HG03565 (cell line): Measurements from ENCODE around the gene MED25.

Experiments
- ATAC-seq: cut with Tn5 transposase; IDR thresholded peaks from one replicate; pipeline ENCODE4 v1.9.1; 2021; ENCODE audit warnings: mild to moderate bottlenecking, moderate library complexity; ENCODE audit not compliant: unreplicated experiment

The MED25 gene

DNA sequence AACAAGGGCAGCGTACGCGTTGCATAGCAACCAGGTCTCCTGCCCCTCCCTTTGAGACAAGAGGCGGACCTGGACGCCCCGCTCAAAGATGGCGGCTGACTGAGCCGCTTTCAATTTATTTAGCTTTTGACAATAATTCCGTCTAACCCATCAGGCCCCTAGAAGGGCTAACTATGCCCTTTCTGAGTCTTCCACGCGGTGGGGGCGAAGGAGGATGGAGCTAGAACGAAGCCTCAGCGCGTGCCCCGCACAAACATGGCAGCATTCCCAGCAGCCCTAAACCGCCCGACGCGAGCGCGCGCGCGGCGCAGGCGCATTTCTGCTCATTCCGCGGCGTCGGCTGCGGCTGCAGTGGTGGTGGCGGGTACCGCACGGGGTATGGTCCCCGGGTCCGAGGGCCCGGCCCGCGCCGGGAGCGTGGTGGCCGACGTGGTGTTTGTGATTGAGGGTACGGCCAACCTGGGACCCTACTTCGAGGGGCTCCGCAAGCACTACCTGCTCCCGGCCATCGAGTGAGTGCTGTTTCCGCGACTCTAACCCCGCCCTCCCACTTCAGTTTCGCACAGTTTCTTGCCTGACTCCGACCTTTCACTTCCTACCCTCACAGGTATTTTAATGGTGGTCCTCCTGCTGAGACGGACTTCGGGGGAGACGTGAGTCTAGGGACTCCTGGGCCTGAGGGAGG is at the start of gene MED25:
TSS of gene MED25 (plus strand) at position 326 of the 685 bp plus-strand sequence. CDS start at position 379, 53 bp downstream.
- peak; percentile 65 for ATAC-seq

DNA sequence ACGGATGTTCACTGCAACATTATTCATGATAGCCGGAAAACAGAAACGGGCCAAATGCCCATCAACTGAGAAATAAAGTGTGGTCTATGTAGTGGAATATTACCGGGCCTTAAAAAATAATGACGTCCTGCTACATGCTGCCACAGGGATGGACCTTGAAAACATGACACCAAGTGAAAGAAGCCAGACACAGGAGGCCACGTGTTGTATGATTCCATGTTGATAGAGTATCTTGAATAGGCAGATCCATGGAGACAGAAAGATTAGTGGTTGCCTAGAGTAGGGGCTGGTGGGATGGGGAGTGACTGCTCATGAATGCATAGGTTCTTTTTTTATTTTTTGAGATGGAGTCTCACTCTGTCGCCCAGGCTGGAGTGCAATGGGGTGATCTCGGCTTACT is 47.6 kb upstream of the MED25 start:
- no peak for ATAC-seq

GRCh38 chr19:49771674-49772139 is 46.4 kb upstream of the MED25 start:
- no peak for ATAC-seq

DNA sequence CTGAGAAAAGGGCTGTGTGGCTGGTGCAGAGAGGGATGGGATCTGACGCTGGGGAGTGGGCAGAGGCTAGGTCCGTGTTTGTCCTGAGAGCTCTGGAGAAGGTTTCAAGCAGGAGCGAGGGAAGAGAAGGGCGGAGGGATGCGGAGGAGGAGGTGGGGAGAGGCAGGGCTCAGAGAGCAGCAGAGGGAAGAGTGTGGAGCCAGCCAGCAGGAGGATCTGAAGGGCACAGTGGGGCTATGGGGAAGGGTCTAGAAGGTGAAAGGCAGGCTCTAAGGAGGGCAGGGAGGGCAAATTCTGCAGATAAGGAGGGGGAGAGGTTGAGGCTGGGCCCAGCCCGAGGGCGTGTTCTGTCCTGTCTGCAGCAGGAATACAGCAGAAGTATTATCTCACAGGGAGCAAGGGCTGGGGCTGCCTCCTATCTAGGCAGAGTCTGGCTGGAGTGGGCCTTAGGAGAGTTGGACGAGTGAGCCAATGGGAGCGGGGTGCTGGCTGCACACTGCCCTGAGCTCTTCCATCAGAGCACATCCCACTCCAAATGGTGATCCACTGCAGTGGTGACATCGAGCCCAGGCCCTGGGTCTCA is 45.1 kb upstream of the MED25 start:
- no peak for ATAC-seq

GRCh38 chr19:49773663-49774350 is 44.3 kb upstream of the MED25 start:
- ATAC-seq, result no peak

- no peak for ATAC-seq
Measured at GRCh38 chr19:49774969-49775368, 43.1 kb upstream of the MED25 start.

DNA sequence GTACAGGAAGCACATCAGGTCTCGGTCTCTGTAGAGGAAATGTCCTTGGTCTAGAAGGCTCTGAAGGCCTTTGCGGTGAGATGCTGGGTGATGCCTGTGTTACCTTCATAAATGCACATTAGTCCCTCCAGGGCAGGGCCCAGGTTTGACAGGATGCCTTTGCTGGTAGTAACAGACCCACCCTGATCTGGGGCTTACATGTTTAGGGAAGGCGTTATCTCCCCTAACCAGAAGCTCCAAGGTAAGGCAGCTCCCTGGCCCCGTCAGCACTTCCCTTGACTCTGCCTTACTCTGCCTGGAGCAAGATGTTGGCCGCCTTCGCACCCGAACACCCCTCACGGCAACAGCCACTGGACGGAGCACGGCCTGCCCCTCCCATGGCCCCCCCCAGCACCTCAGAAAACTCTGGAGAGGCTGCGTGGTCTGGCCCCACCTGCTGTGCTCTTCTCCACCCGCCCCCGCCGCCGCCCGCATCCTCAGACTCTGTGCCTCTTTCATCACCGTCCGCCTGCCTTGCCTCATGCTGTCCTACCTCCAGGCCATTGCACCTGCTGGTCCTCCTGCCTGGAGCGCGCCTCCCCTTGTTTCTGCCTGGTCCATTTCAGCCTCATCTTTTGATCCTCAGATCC is 42.2 kb upstream of the MED25 start:
- ATAC-seq, result no peak

DNA sequence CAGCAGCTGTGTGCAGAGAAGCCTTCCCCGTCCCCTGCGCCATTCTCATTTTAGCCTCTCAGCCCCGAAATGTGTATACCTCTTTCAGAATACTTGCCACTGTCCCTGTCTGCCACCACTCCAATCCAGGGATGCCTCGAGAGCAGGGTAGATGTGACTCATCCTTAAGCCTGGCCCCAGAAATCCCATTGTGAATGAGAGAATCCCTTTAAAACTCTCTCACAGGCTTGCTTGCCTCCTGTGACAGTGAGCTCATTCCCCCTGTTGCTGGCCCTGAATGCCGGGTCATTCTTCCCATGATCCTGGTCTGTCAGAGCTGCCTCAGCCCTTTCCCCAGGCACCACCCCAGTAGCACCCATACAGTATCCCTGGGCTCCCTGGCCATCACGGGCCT is 41.7 kb upstream of the MED25 start:
- ATAC-seq, result no peak

DNA sequence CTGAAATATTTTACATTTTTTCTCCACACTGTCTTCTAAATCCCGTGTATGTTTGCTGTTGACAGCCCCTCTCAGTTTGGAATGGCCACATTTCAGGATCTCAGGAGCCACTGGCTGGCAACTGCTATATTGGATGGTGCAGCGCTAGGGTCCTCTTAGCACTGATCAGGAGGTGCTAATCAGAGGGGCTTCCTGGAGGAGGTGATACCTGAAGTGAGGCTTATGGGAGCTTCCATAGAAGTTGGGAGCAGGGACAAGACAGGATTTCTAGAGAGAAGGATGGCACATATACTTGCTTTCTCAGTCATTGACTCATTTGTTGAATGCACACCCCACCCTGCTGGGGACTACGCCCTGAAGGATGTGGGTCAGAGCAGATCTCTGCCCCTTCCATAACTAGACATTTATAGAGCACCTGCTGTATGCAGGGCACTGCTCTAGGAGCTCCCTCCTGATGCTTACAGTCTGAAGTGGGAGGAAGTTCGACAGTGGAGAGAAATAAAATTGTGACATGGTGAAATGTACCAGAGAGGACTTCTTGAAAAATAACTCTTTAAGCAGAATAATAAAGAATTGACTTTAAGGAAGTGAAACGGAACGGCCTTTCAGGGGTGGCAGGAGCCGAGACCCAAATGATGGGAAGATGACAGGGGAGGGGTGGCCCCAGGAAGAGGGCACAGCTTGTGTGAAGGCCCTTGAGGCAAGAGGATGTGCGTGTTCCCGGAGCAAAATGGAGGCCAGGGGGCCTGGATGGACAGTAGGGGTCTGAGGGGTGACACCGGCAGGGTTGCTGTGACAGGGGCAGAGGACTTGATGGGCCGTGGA is 38.1 kb upstream of the MED25 start:
- ATAC-seq, result no peak

GRCh38 chr19:49780861-49781260 is 37.2 kb upstream of the MED25 start:
- no peak for ATAC-seq

GRCh38 chr19:49781394-49781793 is 36.7 kb upstream of the MED25 start:
- ATAC-seq, result no peak

- ATAC-seq, result no peak
Measured at GRCh38 chr19:49782515-49782914, 35.6 kb upstream of the MED25 start.

DNA sequence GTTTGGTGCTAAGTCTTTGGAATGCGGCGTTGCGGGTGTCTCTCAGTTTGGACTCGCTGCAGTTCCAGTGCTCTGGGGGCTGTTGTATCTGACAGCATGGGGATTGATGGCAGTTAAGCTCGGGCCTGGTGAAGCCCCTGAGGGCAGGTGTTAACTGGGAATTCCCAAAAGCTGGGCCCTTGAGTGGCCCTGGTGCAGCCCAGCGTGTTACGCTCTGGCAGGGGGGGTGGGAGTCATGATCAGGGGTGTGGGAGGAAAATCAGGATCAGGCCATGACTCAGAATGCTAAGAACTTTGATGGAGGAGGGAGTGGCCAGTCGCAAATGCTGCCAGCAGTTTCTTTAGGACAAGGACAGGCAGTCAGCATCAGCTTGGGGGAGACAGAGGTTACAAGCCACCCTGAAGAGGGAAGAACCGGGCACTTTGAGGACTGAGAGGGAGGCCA is 31.7 kb upstream of the MED25 start:
- ATAC-seq, result no peak

- no peak for ATAC-seq
Measured at GRCh38 chr19:49787746-49788145, 30.3 kb upstream of the MED25 start.

GRCh38 chr19:49788857-49789256 is 29.2 kb upstream of the MED25 start:
- no peak for ATAC-seq

DNA sequence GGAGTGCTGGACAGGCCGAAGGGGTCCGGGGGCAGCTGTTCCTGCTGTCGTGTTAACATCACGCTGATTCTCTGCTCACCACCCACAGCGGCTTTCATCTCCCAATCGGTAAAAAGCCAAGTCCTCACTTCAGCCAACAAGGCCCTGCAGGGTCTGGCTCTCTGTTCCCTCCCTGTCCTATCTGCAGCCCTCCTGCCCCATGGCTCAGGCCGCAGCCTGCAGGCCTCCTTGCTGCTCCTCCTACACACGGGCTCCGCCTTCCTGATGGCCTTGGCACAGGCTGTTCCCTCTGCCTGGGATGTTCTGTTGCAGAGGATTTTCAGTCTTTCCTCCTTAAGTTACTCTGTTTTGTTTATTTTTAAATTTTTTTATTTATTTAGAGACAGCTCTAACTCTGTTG is 27.2 kb upstream of the MED25 start:
- no peak for ATAC-seq

GRCh38 chr19:49791776-49792445 is 26.2 kb upstream of the MED25 start:
- no peak for ATAC-seq

DNA sequence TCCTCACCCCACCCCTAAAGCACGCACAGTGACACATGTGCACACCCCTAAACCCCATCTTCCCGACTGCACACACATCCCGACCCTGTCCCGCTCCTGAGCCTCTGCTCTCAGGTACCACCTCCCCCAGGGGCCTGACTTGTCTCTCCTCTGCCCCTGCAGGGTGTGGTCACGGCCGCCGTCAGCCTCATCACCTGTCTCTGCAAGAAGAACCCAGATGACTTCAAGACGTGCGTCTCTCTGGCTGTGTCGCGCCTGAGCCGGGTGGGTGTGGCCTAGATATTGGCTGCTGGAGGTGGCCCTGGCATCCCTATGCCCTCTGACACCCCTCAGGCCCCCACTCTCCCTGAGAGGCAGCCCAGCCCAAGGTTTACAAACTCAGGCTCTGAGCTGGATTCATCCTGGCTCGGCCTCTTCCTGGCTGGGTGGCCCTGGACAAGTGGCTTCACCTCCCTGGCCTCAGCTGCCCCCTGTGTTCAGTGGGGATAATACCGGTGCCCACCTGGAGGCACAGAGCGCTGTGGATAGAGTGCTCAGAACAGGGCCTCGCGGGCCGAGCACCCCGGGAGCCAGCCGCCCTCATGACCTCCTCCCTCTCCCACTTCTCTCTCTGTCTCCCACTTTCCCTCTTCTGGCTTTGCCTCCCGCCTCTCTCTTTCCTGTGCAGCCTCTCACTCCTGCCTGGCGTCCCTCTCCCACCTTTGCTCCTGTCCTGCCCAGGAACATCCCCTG is 25.1 kb upstream of the MED25 start:
- ATAC-seq, result no peak

DNA sequence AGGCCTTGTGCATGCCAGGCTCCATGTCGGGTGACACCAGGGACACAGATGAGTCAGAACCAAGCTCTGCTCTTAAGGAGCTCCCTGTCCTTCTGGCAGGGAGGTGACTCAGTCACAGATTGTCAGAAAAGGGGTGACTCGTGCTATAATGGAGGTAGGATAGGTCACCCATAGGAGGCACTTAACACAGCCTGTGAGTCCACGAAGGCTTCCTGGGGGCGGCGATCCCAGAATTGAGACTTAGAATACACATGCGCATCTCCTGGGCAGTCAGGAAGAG is 24.6 kb upstream of the MED25 start:
- no peak for ATAC-seq

DNA sequence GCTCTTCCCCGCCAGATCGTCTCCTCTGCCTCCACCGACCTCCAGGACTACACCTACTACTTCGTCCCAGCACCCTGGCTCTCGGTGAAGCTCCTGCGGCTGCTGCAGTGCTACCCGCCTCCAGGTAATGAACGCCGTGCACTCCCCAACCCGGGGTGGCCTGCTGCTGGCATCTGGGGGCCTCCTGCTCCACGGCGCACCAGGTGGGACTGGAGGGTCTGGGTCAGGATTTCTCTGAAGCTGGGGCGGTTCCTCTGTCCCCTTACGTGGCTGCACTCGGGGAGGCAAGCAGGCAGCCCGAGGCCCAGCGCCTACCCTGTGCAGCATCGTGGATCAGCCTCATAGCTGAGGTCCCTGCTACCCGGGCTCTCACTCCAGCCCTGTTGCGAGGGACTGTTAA is 22.5 kb upstream of the MED25 start:
- no peak for ATAC-seq
